ENCODE data around the gene PAEP.

Gene PAEP

GRCh38 chr9:135551456-135551855 lies 10.1 kb upstream of the PAEP start:
- DNase-seq: no peak

DNA sequence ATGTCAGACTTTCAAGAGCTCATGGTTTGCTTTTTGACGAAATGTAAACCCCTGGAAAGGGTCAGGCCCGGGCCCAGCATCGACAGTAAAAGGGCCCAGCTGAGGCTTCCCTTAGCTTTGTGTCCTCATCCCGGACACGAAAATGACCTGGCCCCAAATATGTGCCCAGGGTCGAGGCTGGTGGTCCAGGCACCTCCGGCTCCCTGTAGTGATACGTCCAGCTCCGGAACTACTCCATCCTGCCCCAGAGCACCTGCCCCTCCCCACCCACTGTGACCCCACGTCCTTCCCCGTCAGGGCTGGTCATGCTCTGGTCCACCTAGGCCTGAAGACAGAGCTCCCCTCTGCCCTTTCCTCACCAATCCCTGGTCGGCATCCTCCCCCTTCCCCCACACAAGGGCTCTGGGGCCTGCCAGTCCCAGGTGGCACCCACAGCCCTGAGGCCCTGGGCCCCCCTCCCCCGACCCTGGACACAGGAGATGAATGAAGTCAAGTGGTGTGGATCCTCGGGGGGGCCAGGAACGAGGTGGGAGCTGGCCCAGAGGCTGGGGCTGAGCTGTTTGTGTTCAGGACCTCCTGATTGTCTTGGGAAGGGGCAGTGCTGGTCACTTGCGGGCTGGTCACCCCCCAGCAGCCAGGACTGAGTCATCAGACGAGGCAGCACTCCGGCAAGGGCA lies 9.4 kb upstream of the PAEP start:
- DNase-seq: no peak

DNA sequence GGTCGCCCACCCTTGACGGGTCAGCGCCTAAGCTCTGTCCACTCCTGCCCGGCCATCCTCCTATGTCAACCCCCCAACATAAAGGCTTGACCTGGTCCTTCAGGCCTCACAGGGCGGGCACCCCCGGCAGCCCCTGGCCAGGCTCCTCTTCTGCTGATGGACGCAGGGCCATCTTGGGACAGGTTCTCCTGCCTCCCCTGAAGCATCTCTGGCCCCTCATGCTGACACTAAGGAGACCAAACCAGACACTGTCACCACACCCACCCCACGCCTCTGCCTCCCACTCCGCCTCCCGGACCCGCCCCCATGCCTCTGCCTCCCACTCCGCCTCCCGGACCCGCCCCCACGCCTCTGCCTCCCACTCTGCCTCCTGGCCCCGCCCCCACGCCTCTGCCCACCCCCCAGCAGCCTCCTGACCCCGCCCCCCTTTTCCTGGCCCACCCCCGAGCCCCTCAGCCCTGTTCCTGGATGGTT lies 8.8 kb upstream of the PAEP start:
- no peak for DNase-seq

GRCh38 chr9:135554718-135555117 lies 6.8 kb upstream of the PAEP start:
- no peak for DNase-seq

DNA sequence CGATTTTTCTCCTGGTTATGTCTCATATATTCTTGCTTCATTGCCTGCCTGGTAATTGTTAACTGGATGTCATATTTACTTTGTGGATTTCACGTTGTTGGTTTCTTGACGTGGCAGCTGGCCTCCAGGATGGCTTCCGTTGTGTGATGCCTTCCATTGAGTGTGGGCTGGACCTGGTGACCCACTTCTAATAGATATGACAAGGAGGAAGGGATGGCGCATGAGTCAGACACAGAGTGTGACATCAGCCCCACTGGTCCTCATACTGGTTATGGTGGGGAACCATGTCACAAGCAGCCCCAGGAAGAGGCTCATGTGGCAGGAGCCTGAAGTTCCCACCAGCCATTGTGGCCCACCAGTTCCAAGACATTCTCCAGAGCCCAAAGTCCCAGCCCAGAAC lies 6.4 kb upstream of the PAEP start:
- DNase-seq: no peak

GRCh38 chr9:135555910-135556309 lies 5.6 kb upstream of the PAEP start:
- DNase-seq: no peak

- DNase-seq: no peak
Observed at GRCh38 chr9:135559606-135560005, 1.9 kb upstream of the PAEP start.

GRCh38 chr9:135562235-135562745 lies 734 bp downstream of the PAEP start:
- DNase-seq: no peak

DNA sequence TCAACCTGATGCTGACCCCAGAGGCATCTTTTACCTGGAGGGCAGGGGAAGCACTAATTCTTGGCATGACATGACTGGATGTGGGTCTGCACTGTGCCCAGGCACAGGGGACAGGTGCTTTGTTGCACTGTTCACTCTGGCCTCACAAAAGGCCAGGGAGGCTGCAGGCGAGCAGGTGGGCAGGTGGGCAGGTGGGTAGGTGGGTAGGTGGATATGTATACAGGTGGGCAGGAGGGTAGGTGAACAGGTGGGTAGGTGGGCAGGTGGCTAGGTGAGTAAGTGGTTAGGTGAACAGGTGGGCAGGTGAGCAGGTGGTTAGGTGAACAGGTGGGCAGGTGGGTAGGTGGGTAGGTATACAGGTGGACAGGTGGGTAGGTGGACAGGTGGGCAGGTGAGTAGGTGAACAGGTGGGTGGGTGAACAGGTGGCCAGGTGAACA lies 1.5 kb downstream of the PAEP start:
- no peak for DNase-seq

DNA sequence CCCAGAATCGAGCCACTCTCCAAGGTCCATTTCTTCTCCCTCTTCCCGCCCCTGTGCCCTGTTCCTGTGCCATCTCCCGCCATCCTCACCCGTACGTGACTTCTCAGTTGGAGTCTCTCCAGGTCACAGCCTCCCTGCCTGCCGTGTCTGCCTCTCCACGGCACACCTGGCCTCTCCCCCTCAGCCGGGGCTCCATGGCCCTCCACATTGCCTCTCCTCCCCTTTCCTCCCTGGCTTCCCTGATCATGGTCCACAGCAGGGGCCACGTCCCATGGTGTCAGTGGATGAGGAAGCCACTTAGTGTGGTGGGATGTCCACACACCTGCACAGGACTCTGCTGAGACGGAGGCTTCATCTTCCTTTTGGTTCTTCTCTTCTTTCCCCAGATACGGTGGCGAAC lies 2.3 kb downstream of the PAEP start:
- DNase-seq: no peak

- no peak for DNase-seq
Observed at GRCh38 chr9:135565141-135565628, 3.6 kb downstream of the PAEP start.

- DNase-seq: no peak
Observed at GRCh38 chr9:135565636-135566035, 4.1 kb downstream of the PAEP start.

DNA sequence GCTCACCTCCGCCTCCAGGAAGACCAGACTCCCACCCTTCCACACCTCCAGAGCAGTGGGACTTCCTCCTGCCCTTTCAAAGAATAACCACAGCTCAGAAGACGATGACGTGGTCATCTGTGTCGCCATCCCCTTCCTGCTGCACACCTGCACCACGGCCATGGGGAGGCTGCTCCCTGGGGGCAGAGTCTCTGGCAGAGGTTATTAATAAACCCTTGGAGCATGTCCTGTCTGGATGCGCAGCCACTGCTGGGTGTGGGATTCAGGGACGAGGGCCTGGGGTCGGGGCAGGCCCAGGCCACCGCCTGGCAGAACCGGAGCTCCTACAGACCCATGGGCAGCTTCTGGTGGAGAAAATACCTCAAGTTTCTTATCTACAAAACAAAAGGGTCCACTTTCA lies 5.0 kb downstream of the PAEP start:
- no peak for DNase-seq

DNA sequence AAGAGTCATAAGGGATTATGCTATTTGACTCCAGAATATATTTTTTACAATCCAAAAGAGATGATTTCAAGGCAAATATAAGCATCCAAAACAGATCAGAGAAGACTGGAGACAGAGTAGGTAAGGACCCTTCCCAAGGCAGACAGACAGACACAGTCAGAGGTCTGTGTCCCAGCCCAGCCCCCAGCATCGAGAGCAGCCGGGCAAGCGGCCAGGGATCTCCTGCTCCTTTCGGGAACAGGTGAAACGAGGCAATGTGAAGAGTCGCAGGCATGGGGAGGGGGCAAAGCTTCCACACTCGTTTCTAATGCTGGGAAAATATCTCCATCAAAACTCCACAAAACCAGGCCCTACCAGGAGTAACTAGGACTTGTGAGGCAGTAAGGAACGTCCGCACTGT lies 5.8 kb downstream of the PAEP start:
- DNase-seq: no peak

DNA sequence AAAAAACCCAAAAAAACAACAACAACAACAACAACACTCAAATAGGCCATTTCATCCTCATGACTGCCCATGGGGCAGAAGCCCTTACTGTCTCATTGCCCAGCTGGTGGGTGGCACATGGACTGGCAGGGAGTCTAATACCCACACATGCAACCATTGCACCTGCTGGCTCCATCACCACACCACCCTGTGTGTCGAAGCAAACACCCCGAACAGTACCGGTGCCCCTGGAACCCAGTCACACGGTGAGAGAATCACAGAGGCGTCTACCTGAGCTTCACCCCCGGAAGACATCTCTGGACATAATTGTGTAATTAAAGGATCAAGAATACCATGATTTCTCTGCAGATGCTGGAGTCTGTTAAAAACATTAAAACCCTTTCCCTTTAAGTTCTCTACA lies 6.5 kb downstream of the PAEP start:
- DNase-seq: no peak

- DNase-seq: no peak
Observed at GRCh38 chr9:135570456-135570855, 8.9 kb downstream of the PAEP start.

DNA sequence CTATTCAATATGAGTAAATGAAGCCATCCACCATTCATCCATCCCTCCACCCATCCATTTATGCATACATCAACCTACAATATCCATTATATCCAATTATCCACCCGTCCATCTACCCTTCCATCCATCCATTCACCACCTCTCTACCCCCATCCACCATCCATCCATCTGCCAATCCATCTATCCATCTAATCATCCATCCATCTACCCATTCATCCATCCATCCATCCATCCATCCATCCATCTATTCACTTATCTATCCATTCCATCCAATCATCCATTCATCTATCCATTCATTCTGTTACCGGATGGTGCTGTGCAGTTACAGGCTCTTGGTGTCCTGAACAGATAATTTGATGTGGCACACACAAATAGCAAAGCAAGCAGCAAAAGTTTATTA lies 10.7 kb downstream of the PAEP start:
- DNase-seq: no peak

GRCh38 chr9:135573124-135573523 lies 11.6 kb downstream of the PAEP start:
- DNase-seq: no peak

- no peak for DNase-seq
Observed at GRCh38 chr9:135574331-135574730, 12.8 kb downstream of the PAEP start.

- DNase-seq: no peak
Observed at GRCh38 chr9:135574943-135575342, 13.4 kb downstream of the PAEP start.

- no peak for DNase-seq
Observed at GRCh38 chr9:135575995-135576631, 14.6 kb downstream of the PAEP start.

DNA sequence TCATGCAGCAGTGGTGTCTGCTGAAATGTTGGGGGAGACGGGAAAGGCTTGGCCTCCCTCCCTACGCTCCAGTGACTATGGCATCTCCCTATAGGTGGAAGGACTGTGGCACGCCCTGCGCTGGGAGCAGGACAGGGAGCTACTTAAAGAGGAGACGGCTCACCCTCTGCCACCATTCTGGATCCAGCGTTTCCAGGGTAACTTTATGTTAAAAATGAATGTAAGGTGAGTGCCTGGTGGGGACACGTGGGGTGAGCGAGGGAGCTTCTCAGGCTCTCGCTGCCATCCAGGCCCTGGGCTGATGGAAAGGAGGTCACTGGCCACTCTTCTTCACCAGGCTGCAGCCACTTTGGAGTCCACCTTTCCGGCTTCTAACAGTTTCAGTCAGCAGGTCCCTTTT lies 15.7 kb downstream of the PAEP start:
- no peak for DNase-seq

GRCh38 chr9:135579356-135579755 lies 17.8 kb downstream of the PAEP start:
- DNase-seq: no peak

DNA sequence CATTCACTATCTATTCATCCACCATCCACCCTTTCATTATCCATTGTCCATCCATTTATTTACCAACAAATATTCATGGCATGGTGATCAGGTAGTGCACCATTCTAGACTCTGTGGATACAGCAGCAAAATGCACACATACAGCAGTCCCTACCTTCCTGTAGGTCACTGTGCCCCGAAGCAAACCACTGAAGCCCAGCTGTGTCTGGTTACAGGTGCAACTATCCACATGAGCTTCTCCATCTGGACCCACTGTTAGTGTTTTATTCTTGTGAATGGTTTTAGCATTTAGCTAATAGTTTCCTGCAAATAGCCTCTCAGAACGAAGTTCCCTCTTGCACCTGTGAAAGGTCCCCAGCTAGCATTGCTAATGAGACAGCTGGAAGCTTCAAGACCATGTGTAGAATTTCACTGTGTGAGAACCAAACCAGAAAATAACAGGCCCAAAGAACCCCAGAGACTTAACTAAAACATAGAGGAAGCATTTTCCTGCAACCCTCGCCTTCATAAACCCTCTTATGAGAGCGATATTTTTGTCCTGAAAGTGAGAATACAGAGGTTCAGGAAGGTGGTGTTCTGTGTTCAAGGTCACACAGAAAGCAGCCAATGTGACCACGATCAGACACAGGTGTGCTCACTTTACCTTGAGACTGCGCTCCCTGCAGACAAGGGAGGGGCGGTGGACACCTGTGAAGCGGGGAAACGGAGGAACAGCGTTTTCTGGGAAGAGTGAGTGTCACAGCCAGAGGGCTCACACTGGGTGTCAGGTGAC lies 18.5 kb downstream of the PAEP start:
- no peak for DNase-seq
